ENCODE measurements around the gene SRGAP2.
"Not testable (repeated sequence)": the region's sequence is repeated elsewhere in the genome, so short reads cannot be mapped to it uniquely, and the experiment has no call there.

SRGAP2 gene

GRCh38 chr1:206246129-206246886 is 43.0 kb downstream of the SRGAP2 start:
- H3K27ac ChIP-seq = not testable (repeated sequence)

DNA sequence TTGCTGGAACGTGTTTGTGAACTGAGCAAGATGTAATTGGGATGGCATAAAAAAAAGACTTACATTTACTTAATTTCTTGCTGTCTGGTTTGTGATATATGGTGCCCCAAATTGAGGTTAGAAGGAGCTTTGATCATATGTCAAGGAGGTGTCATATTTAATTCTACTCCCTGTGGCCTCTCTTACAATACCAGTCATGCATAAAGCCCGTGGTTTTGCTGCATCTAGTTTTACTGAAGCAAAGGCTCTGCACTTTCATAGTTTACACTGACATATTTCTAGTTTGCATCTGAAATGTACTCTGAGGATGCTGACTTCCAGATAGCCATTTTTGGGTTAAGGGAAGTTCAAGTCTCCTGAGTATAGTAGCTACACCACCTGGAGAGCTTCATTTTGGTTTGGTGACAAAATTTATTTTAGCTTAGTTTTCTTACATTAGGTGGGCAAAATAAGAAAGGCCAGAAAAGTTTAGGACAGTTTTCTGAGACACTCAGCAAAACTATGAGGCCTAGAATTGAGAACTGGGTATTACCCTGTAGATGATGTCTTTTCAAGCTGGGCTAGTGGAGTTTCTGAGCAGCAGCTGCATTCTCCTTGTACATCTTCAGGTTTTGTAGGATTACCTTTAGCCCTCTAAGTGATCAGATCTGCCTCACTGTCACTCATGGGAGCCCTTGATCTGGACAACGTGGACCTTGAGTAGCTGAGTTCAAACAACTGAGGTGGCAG is 47.8 kb downstream of the SRGAP2 start:
- not testable (repeated sequence) for H3K27ac ChIP-seq

DNA sequence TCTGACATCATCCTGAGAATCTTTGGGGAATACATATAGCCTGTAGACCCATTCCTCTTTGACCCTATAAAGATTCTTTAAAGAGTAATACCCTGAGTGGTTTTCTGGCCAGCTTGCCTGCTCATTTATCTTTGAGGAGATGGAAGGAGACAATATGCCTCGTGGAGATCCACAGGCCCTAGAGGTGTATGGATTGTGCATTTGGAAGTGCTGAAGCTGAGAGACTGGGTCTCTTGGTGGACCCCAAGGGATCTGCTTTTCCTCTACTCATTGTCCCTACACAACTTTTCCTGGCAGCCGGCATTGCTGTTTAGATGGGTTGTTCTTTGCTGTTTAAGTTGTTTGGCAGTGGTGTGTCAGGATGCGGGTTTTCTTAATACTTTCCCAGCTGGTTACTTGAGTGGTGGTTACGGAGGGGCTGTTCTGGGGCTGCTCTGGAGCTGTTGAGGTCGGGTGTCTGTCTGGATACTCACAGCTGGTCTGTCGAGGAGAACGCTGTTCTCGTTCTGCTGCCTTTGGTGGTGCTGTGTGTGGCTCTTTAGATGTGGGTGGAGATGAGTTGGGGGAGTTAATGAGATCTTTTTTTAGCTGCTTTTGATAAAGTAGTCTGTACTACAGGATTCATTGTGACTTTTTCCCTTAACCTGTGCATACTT is 49.5 kb downstream of the SRGAP2 start:
- not testable (repeated sequence) for H3K27ac ChIP-seq

Measured in 22Rv1 (cell line).